Ishikawa (cell line): ENCODE measurements around the gene STON2.

Source experiments
- CEBPB ChIP-seq: IDR thresholded peaks from 2 replicates; pipeline ENCODE4 v1.6.1; 2012
- CREB1 ChIP-seq: IDR thresholded peaks from 2 replicates; pipeline ENCODE4 v1.6.1; 2012; ENCODE audit warnings: low read depth
- EGR1 ChIP-seq: IDR thresholded peaks from 2 replicates; pipeline ENCODE4 v1.6.1; 2012
- EP300 ChIP-seq: IDR thresholded peaks from 2 replicates; pipeline ENCODE4 v1.6.1; 2012; ENCODE audit warnings: borderline replicate concordance
- FOXM1 ChIP-seq: IDR thresholded peaks from 2 replicates; pipeline ENCODE4 v1.6.1; 2012; ENCODE audit warnings: low read depth, borderline replicate concordance
- NFIC ChIP-seq: IDR thresholded peaks from 2 replicates; pipeline ENCODE4 v1.6.1; 2012
- RAD21 ChIP-seq: IDR thresholded peaks from 2 replicates; pipeline ENCODE4 v1.6.1; 2012; ENCODE audit warnings: low read depth
- TAF1 ChIP-seq: IDR thresholded peaks from 2 replicates; pipeline ENCODE4 v1.6.1; 2012; ENCODE audit warnings: low read depth, mild to moderate bottlenecking
- TCF12 ChIP-seq: IDR thresholded peaks from 2 replicates; pipeline ENCODE4 v1.6.1; 2012; ENCODE audit warnings: low read depth
- TEAD4 ChIP-seq: IDR thresholded peaks from 2 replicates; pipeline ENCODE4 v1.6.1; 2012
- YY1 ChIP-seq: IDR thresholded peaks from 2 replicates; pipeline ENCODE4 v1.6.1; 2012; ENCODE audit warnings: low read depth
- ZBTB7A ChIP-seq: IDR thresholded peaks from 2 replicates; pipeline ENCODE4 v1.6.1; 2012; ENCODE audit warnings: low read depth
- TF ChIP-seq, protein P1 (sequence below): IDR thresholded peaks from 2 replicates; pipeline ENCODE4 v1.6.1; 2012; ENCODE audit warnings: low read depth, mild to moderate bottlenecking
- TF ChIP-seq, protein P2 (sequence below): IDR thresholded peaks from 2 replicates; pipeline ENCODE4 v1.6.1; 2012
- TF ChIP-seq, protein P3 (sequence below): IDR thresholded peaks from 2 replicates; pipeline ENCODE4 v1.6.1; 2012

The STON2 gene

DNA sequence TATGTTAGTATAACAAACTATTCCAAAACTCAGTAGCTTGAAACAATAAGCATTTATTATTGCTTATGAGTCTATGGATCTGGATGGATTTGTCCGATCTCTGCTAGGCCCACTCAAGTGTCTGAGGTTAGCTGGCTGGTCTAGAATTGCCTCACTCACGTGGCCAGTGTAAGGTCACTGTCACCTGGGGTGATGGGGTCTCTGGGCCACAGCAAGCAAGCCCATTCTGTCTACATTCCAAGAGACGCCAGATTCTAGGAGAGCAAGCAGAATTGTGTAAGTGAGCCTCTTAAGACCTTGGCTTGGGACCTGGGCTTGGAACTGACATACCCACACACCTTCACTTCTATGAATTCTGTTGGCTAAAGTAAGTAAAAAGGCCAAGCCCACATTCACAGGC is 80.2 kb downstream of the STON2 start:
- TF ChIP-seq CREB1 (no peak), EP300 (no peak), EGR1 (no peak), TAF1 (no peak), CEBPB (no peak), TCF12 (no peak), YY1 (no peak), RAD21 (no peak), NFIC (no peak), FOXM1 (no peak), ZBTB7A (no peak), TEAD4 (no peak)
- TF ChIP-seq, protein P1, sequence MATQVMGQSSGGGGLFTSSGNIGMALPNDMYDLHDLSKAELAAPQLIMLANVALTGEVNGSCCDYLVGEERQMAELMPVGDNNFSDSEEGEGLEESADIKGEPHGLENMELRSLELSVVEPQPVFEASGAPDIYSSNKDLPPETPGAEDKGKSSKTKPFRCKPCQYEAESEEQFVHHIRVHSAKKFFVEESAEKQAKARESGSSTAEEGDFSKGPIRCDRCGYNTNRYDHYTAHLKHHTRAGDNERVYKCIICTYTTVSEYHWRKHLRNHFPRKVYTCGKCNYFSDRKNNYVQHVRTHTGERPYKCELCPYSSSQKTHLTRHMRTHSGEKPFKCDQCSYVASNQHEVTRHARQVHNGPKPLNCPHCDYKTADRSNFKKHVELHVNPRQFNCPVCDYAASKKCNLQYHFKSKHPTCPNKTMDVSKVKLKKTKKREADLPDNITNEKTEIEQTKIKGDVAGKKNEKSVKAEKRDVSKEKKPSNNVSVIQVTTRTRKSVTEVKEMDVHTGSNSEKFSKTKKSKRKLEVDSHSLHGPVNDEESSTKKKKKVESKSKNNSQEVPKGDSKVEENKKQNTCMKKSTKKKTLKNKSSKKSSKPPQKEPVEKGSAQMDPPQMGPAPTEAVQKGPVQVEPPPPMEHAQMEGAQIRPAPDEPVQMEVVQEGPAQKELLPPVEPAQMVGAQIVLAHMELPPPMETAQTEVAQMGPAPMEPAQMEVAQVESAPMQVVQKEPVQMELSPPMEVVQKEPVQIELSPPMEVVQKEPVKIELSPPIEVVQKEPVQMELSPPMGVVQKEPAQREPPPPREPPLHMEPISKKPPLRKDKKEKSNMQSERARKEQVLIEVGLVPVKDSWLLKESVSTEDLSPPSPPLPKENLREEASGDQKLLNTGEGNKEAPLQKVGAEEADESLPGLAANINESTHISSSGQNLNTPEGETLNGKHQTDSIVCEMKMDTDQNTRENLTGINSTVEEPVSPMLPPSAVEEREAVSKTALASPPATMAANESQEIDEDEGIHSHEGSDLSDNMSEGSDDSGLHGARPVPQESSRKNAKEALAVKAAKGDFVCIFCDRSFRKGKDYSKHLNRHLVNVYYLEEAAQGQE, result no peak
- TF ChIP-seq, protein P2, sequence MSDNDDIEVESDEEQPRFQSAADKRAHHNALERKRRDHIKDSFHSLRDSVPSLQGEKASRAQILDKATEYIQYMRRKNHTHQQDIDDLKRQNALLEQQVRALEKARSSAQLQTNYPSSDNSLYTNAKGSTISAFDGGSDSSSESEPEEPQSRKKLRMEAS, result no peak
- TF ChIP-seq, protein P3, sequence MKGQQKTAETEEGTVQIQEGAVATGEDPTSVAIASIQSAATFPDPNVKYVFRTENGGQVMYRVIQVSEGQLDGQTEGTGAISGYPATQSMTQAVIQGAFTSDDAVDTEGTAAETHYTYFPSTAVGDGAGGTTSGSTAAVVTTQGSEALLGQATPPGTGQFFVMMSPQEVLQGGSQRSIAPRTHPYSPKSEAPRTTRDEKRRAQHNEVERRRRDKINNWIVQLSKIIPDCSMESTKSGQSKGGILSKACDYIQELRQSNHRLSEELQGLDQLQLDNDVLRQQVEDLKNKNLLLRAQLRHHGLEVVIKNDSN, result no peak

DNA sequence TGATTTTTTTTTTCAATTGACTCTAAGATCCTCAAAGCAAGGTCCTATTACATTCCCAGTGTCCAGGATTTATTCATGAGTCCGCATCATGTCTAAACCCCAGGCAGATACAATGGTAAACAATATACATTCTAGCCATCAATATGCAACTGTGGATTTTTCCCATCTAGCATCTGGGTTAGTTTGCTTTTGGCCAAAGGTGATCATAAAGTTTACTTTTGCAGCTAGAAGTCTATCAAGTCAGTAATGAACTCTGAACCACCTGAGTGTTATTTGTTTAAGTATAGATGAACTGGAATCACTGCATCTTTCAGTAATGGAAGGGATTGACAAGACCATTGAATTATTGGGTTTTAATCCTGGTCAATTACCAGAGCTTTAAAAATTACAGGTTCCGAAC is 80.8 kb downstream of the STON2 start:
- no peak for TF ChIP-seq CEBPB
- TF ChIP-seq EGR1, result no peak
- no peak for TF ChIP-seq EP300
- TF ChIP-seq NFIC, result no peak
- TF ChIP-seq, protein P1, result no peak
- TF ChIP-seq CREB1, result no peak

DNA sequence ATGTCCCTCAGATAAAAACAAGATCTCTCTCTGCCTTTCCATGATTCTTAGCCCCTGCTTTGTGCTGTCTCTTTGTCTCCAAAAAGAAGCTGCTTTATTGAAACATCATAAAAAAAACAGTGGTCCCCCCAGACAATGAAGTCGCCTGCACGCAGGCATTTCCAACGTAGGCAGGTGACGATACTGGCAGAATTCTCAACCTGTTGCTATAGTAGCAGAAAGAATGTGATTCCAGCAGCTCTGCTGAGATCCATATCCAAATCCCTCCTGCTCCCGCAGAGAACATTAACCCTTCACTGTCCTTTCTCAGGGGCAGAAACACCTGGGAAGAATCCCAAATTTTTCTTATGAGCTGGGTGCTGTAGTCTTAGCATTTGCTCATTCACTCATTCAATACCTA is 84.8 kb downstream of the STON2 start:
- no peak for TF ChIP-seq CEBPB
- TF ChIP-seq, protein P2, result no peak
- TF ChIP-seq YY1, result no peak
- no peak for TF ChIP-seq EGR1
- TF ChIP-seq TCF12, result 0 out of 2 replicates have a peak, but pooled peaks have one; percentile 22
- TF ChIP-seq TAF1, result no peak
- no peak for TF ChIP-seq EP300
- TF ChIP-seq, protein P3, result no peak
- no peak for TF ChIP-seq FOXM1
- TF ChIP-seq CREB1, result no peak
- TF ChIP-seq TEAD4, result peak; percentile 48
- no peak for TF ChIP-seq NFIC
- TF ChIP-seq RAD21, result no peak
- TF ChIP-seq ZBTB7A, result no peak
- TF ChIP-seq, protein P1, result no peak

DNA sequence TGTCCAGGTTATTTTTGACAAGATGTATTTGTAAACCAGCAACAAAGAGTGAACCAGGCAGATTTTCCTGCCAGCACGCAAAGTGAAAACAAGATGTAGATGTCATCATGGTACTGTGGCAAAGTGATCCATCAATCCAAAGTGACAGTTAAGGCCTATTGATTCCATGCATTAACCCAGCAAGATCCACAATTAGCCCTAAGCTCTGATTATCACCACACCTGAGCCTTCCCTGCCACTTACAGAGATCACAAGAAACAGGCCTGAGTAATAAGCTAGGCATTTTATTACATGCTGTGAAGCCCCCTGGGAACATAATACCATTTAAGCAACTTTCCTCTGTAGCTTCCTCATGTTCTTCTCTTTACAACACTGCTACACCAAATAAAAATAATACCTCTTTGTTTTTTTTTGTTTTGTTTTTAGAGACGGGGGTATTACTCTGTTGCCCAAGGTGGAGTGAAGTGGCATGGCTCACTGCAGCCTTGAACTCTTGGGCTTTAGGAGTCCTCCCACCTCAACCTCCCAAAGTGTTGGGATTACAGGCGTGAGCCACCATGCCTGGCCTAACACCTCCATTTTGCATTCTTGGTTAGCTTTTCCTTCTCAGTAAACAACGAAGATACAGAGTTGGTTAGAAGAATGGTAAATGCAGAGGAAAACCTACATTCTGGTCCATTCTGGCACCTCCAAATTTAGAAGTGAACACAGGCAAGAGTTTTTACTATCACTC is 85.5 kb downstream of the STON2 start:
- TF ChIP-seq, protein P2, result no peak
- no peak for TF ChIP-seq EP300
- 0 out of 2 replicates have a peak, but pooled peaks have one; percentile 23 for TF ChIP-seq TCF12
- no peak for TF ChIP-seq ZBTB7A
- TF ChIP-seq TEAD4, result no peak
- TF ChIP-seq, protein P3, result no peak
